Measurements from ENCODE around the gene CCDC102A. TPM values are rescaled to one million over a fixed set of nuclear protein-coding genes. Genes with fewer than 3 reads are reported as not detected.

CCDC102A gene
- total and polyA plus RNA-seq, 2 of the 13 experiments (the other 11 are each of a cell fraction or from before 2014, with no cell fraction given) = 2.1 to 2.8 TPM

DNA sequence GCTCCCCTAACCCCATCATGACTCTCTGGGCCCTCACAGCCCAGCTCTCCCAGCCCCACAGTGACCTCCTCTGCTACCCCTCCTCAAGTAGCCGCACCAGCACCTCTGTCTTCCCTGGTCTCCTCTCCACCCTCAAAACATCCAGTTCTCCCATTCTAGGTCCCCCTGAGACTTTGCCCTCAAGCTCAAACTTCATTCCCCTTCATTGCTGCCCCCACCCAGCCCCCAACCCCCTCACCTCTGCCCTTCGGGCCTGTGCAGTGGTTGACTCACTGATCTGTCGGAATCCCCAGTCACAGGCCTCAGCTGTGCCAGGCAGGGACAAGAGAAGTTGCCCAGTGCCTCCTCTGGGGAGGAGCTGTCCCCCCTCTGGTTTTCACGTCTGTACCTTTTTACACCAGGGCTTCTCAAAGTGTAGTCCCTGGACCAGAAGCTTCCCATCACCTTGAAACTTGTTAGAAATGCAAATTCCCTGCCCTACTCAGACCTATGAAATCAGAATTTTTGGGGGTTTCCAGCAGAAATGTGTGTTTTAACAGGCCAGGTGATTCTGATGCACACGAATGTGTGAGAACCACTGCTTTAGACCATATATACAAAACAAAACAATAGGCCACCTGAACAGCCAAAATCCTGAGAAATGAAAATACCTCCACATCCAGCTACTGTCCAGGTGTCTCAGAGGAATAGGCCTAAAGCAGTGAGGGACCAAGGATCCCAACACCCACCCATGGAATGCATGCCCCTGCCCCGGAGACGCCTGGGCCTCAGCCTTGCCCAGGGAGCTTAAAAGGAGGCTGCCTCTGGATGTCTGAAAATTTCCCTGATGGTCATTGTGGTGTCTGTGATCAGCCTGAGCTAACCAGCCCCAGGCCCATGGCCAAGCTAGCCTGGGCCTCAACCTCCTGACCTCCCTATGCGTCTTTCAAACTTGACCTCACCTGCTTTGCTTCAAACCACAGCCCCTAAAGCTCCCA is 49.2 kb downstream of the CCDC102A start (continued):
- TF ChIP-seq ZNF558 (CRISPR knock-in tag; IDR thresholded peaks at IDR 0.05; ENCODE audit: borderline replicate concordance) = no peak
- TF ChIP-seq FOXC1 (CRISPR knock-in tag; IDR thresholded peaks at IDR 0.05; ENCODE audit: borderline replicate concordance) = peak; percentile 58; the same call in 1 of the 2 replicates
- TF ChIP-seq ZNF430 (CRISPR knock-in tag; IDR thresholded peaks at IDR 0.05) = no peak; the same call in 1 of the 2 replicates
- peak; percentile 37; the same call in 1 of the 2 replicates for TF ChIP-seq SALL1 (CRISPR knock-in tag; IDR thresholded peaks at IDR 0.05)
- TF ChIP-seq, protein P1, sequence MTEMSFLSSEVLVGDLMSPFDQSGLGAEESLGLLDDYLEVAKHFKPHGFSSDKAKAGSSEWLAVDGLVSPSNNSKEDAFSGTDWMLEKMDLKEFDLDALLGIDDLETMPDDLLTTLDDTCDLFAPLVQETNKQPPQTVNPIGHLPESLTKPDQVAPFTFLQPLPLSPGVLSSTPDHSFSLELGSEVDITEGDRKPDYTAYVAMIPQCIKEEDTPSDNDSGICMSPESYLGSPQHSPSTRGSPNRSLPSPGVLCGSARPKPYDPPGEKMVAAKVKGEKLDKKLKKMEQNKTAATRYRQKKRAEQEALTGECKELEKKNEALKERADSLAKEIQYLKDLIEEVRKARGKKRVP (CRISPR knock-in tag; IDR thresholded peaks at IDR 0.05) = peak in 1 of 2 experiments; percentile 26; a peak in 1 of 4 replicates
- TF ChIP-seq, protein P2, sequence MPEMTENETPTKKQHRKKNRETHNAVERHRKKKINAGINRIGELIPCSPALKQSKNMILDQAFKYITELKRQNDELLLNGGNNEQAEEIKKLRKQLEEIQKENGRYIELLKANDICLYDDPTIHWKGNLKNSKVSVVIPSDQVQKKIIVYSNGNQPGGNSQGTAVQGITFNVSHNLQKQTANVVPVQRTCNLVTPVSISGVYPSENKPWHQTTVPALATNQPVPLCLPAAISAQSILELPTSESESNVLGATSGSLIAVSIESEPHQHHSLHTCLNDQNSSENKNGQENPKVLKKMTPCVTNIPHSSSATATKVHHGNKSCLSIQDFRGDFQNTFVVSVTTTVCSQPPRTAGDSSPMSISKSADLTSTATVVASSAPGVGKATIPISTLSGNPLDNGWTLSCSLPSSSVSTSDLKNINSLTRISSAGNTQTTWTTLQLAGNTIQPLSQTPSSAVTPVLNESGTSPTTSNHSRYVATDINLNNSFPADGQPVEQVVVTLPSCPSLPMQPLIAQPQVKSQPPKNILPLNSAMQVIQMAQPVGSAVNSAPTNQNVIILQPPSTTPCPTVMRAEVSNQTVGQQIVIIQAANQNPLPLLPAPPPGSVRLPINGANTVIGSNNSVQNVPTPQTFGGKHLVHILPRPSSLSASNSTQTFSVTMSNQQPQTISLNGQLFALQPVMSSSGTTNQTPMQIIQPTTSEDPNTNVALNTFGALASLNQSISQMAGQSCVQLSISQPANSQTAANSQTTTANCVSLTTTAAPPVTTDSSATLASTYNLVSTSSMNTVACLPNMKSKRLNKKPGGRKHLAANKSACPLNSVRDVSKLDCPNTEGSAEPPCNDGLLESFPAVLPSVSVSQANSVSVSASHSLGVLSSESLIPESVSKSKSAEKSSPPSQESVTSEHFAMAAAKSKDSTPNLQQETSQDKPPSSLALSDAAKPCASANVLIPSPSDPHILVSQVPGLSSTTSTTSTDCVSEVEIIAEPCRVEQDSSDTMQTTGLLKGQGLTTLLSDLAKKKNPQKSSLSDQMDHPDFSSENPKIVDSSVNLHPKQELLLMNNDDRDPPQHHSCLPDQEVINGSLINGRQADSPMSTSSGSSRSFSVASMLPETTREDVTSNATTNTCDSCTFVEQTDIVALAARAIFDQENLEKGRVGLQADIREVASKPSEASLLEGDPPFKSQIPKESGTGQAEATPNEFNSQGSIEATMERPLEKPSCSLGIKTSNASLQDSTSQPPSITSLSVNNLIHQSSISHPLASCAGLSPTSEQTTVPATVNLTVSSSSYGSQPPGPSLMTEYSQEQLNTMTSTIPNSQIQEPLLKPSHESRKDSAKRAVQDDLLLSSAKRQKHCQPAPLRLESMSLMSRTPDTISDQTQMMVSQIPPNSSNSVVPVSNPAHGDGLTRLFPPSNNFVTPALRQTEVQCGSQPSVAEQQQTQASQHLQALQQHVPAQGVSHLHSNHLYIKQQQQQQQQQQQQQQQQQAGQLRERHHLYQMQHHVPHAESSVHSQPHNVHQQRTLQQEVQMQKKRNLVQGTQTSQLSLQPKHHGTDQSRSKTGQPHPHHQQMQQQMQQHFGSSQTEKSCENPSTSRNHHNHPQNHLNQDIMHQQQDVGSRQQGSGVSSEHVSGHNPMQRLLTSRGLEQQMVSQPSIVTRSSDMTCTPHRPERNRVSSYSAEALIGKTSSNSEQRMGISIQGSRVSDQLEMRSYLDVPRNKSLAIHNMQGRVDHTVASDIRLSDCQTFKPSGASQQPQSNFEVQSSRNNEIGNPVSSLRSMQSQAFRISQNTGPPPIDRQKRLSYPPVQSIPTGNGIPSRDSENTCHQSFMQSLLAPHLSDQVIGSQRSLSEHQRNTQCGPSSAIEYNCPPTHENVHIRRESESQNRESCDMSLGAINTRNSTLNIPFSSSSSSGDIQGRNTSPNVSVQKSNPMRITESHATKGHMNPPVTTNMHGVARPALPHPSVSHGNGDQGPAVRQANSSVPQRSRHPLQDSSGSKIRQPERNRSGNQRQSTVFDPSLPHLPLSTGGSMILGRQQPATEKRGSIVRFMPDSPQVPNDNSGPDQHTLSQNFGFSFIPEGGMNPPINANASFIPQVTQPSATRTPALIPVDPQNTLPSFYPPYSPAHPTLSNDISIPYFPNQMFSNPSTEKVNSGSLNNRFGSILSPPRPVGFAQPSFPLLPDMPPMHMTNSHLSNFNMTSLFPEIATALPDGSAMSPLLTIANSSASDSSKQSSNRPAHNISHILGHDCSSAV (CRISPR knock-in tag; IDR thresholded peaks at IDR 0.05; ENCODE audit: borderline replicate concordance) = no peak
- no peak for TF ChIP-seq MED13 (CRISPR knock-in tag; IDR thresholded peaks at IDR 0.05)
- TF ChIP-seq NCOR1 (IDR thresholded peaks at IDR 0.05; ENCODE audit: borderline replicate concordance, low read length) = 0 out of 2 replicates have a peak, but pooled peaks have one; percentile 19
- no peak for TF ChIP-seq CREM (IDR thresholded peaks at IDR 0.05)
- no peak for TF ChIP-seq CREM (CRISPR knock-in tag; IDR thresholded peaks at IDR 0.05)
- TF ChIP-seq ZNF724P (CRISPR knock-in tag; IDR thresholded peaks at IDR 0.05; ENCODE audit: borderline replicate concordance) = no peak
- 0 out of 2 replicates have a peak, but pooled peaks have one; percentile 20 for TF ChIP-seq SKIL (CRISPR knock-in tag; IDR thresholded peaks at IDR 0.05; ENCODE audit: borderline replicate concordance)
- TF ChIP-seq ZFX (CRISPR knock-in tag; IDR thresholded peaks at IDR 0.05; ENCODE audit: low read depth) = peak; percentile 62
- TF ChIP-seq MXI1 (IDR thresholded peaks at IDR 0.05; ENCODE audit: borderline replicate concordance, low read depth, low read length) = no peak
- 0 out of 2 replicates have a peak, but pooled peaks have one; percentile 12 for TF ChIP-seq WIZ (CRISPR knock-in tag; IDR thresholded peaks at IDR 0.05)
- 0 out of 2 replicates have a peak, but pooled peaks have one; percentile 37 for TF ChIP-seq ZNF556 (CRISPR knock-in tag; IDR thresholded peaks at IDR 0.05; ENCODE audit: borderline replicate concordance)
- peak; percentile 53 for TF ChIP-seq SRSF1 (optimal IDR thresholded peaks at IDR 0.05; ENCODE audit: low read depth, low read length)

Measured in HepG2 (cell line).